SK-N-SH (cell line): Measurements from ENCODE around the gene SPATA12. TPM values are rescaled to one million over a fixed set of nuclear protein-coding genes. Genes with fewer than 3 reads are reported as not detected.

Experiments
- CTCF ChIA-PET: fragments of 300-600, 350-600 bp; formaldehyde crosslinking; extraction: SDS; loops from one replicate; lab custom pipeline; 2021; lab: Yijun Ruan, JAX
- POLR2A ChIA-PET: fragments of 350-600 bp; sonication (Branson Sonifier 250); formaldehyde crosslinking; extraction: SDS; loops from one replicate; lab custom pipeline; 2020; ENCODE audit warnings: antibody characterized with exemption, inconsistent platforms; lab: Yijun Ruan, JAX
- DNase-seq: peaks from one replicate; pipeline ENCODE4 v3.0.0; 2012
- H2AFZ ChIP-seq: fragments of 200-600 bp; sonication (generic); 2 replicates; pipeline ENCODE4 v1.8.1; 2016; ENCODE audit warnings: antibody characterized with exemption, mild to moderate bottlenecking, low read depth
- H3F3A ChIP-seq: fragments of 200-600 bp; sonication (generic); replicated peaks from 2 replicates; pipeline ENCODE3; 2016; ENCODE audit warnings: antibody characterized with exemption, mild to moderate bottlenecking; ENCODE audit not compliant: insufficient read depth
- H3K27ac ChIP-seq, 2 experiments: fragments of 200-500 bp in 1 of 2; fragments of 200-600 bp in 1 of 2; sonication (Bioruptor generic) in 1 of 2; sonication (generic), shearing (Covaris generic) in 1 of 2; 2 replicates each; pipeline versions ENCODE4 v1.5.1 to v1.6.1; 2014 to 2016; ENCODE audit warnings: low read depth in 2 of 2, inconsistent platforms in 1 of 2, low read length in 1 of 2, mild to moderate bottlenecking in 1 of 2, mixed read lengths in 1 of 2
- H3K27me3 ChIP-seq: fragments of 200-600 bp; sonication (generic), shearing (Covaris generic); 2 replicates; pipeline ENCODE4 v1.6.1; 2016; ENCODE audit warnings: mixed run types; ENCODE audit not compliant: insufficient read depth
- H3K36me3 ChIP-seq, 2 experiments: fragments of 200-500 bp in 1 of 2; fragments of 200-600 bp in 1 of 2; sonication (Bioruptor generic) in 1 of 2; sonication (generic) in 1 of 2; replicated peaks in 1 of 2; 2 replicates each; pipeline versions ENCODE3 to v1.5.1; 2014 to 2016; ENCODE audit warnings: low read length in 1 of 2, mild to moderate bottlenecking in 1 of 2; ENCODE audit not compliant: insufficient read depth in 2 of 2, control insufficient read depth in 1 of 2
- H3K4me1 ChIP-seq, 2 experiments: fragments of 200-500 bp in 1 of 2; fragments of 200-600 bp in 1 of 2; sonication (Bioruptor generic) in 1 of 2; sonication (generic), shearing (Covaris generic) in 1 of 2; 2 replicates each; pipeline versions ENCODE4 v1.5.1 to v1.6.1; 2014 to 2016; ENCODE audit warnings: low read depth in 1 of 2, low read length in 1 of 2, mixed run types in 1 of 2; ENCODE audit not compliant: insufficient read depth in 2 of 2, control insufficient read depth in 1 of 2
- H3K4me2 ChIP-seq: fragments of 200-600 bp; sonication (generic), shearing (Covaris generic); 2 replicates; pipeline ENCODE4 v1.6.1; 2017; ENCODE audit warnings: mixed run types
- H3K4me3 ChIP-seq, 2 experiments: fragments of 200-500 bp in 1 of 2; fragments of 200-600 bp in 1 of 2; sonication (Bioruptor generic) in 1 of 2; sonication (generic), shearing (Covaris generic) in 1 of 2; 2 replicates each; pipeline versions ENCODE4 v1.5.1 to v1.8.1; 2014 to 2016; ENCODE audit warnings: low read depth in 2 of 2, inconsistent platforms in 1 of 2, low read length in 1 of 2, mild to moderate bottlenecking in 1 of 2, mixed read lengths in 1 of 2, moderate library complexity in 1 of 2
- H3K79me2 ChIP-seq: fragments of 200-600 bp; sonication (generic); 2 replicates; pipeline ENCODE4 v1.8.1; 2017; ENCODE audit warnings: mild to moderate bottlenecking; ENCODE audit not compliant: insufficient read depth
- H3K9ac ChIP-seq: fragments of 200-600 bp; sonication (generic); 2 replicates; pipeline ENCODE4 v1.6.1; 2017; ENCODE audit warnings: mixed run types
- H3K9me2 ChIP-seq: fragments of 200-600 bp; sonication (generic); 2 replicates; pipeline ENCODE4 v1.6.1; 2017; ENCODE audit warnings: mixed run types
- H3K9me3 ChIP-seq: fragments of 200-600 bp; sonication (generic); 2 replicates; pipeline ENCODE4 v1.6.1; 2017; ENCODE audit warnings: mixed run types, mild to moderate bottlenecking, moderate library complexity
- H4K20me1 ChIP-seq: fragments of 200-600 bp; sonication (generic); 2 replicates; pipeline ENCODE4 v1.6.1; 2017; ENCODE audit warnings: mild to moderate bottlenecking, mixed run types; ENCODE audit not compliant: insufficient read depth
- ELF1 ChIP-seq: IDR thresholded peaks from 2 replicates; pipeline ENCODE4 v1.4.0; 2012
- EZH2phosphoT487 ChIP-seq: fragments of 200-600 bp; sonication (generic); IDR thresholded peaks from 2 replicates; pipeline ENCODE4 v1.6.1; 2017; ENCODE audit warnings: low read depth, mixed run types, mild to moderate bottlenecking, antibody characterized with exemption, moderate library complexity, borderline replicate concordance
- FOXM1 ChIP-seq: IDR thresholded peaks from 2 replicates; pipeline ENCODE4 v1.4.0; 2012; ENCODE audit warnings: low read depth, mild to moderate bottlenecking
- GATA2 ChIP-seq: sonication (generic); formaldehyde crosslinking; IDR thresholded peaks from 2 replicates; pipeline ENCODE4 v1.5.0; 2020; ENCODE audit warnings: mild to moderate bottlenecking, missing genetic modification reagents
- NFIC ChIP-seq: IDR thresholded peaks from 2 replicates; pipeline ENCODE4 v1.4.0; 2012; ENCODE audit warnings: borderline replicate concordance
- POLR2AphosphoS5 ChIP-seq: IDR thresholded peaks from 2 replicates; pipeline ENCODE4 v1.6.1; 2012; ENCODE audit warnings: low read depth, low read length
- RCOR1 ChIP-seq: fragments of 150-350 bp; IDR thresholded peaks from 2 replicates; pipeline ENCODE4 v1.6.1; 2017; ENCODE audit warnings: antibody characterized with exemption, low read length
- RXRA ChIP-seq: IDR thresholded peaks from 2 replicates; pipeline ENCODE4 v1.4.0; 2012; ENCODE audit warnings: low read depth, mild to moderate bottlenecking, borderline replicate concordance
- SMC3 ChIP-seq: IDR thresholded peaks from 2 replicates; pipeline ENCODE4 v1.6.1; 2012; ENCODE audit warnings: low read depth, low read length, improper control_type of control experiment
- TEAD4 ChIP-seq: IDR thresholded peaks from 2 replicates; pipeline ENCODE4 v1.4.0; 2012; ENCODE audit warnings: mild to moderate bottlenecking, borderline replicate concordance; ENCODE audit not compliant: insufficient read depth
- WGBS: methylation state at CpG from one replicate; pipeline ENCODE4 v1.1.6; 2017; ENCODE audit warnings: low lambda C conversion rate; 5-methylcytosine and 5-hydroxymethylcytosine counted together
- polyA plus RNA-seq, 3 experiments: library from polyadenylated mRNA; depleted of rRNA; stranded (reverse); fragments of >200 nt; gene quantifications; 2 replicates each; pipeline ENCODE4 v1.2.3, GENCODE V29; 2012
- TF ChIP-seq, protein P1 (sequence below): IDR thresholded peaks from 2 replicates; pipeline ENCODE4 v1.4.0; 2012; ENCODE audit warnings: low read depth, borderline replicate concordance
- TF ChIP-seq, protein P2 (sequence below): IDR thresholded peaks from 2 replicates; pipeline ENCODE4 v1.4.0; 2012; ENCODE audit warnings: low read depth, borderline replicate concordance
- TF ChIP-seq, protein P3 (sequence below): IDR thresholded peaks from 2 replicates; pipeline ENCODE4; 2012
- TF ChIP-seq, protein P4 (sequence below): IDR thresholded peaks from 2 replicates; pipeline ENCODE4 v1.4.0; 2012; ENCODE audit warnings: low read depth

The SPATA12 gene
- polyA plus RNA-seq, 1 of the 3 experiments (the other 2 are of a cell fraction) = 0.33 TPM

DNA sequence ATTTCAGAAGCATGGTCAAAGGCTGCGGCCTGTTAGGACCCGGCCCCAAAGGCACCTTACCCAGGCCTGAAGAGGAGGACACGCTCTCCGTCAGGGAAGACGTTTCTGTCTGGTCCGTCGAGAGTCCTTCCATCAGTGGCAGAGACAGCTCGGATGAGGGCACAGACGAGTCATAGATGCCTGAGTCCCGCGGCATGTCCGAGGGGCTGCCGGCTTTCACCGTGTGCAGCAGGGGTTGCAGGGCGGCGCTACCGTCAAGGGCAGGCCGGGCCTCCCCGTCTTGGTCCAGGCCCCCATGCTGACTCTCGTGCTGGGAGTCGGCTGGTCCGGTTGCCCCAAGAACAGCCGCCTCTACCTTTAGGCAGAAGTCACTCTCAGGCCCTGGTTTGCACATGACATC is 37.1 kb downstream of the SPATA12 start:
- Histone ChIP-seq H3K9me2 (no peaks in the 10 kb centered on the region), H3K4me3 (no peak overlapping the region), H2AFZ (no peak overlapping the region), H3K27ac (no peak overlapping the region), H3K4me1 (peaks cover 0 to 2% of the 10 kb centered on the region in 2 experiments; a peak in 2 of 4 replicates), H3K9ac (no peak overlapping the region), H3K79me2 (no peaks in the 10 kb centered on the region), H4K20me1 (no peaks in the 10 kb centered on the region), H3K27me3 (no peaks in the 10 kb centered on the region), H3K4me2 (no peak overlapping the region), H3F3A (no peaks in the 10 kb centered on the region), H3K36me3 (peaks cover 0 to 34% of the 10 kb centered on the region in 2 experiments), H3K9me3 (no peaks in the 10 kb centered on the region)
- CTCF ChIA-PET = interaction anchor here (1.3 to 6.1 kb wide), 3 partner anchors 13 to 124 kb away, joined by 3 to 38 read pairs (median 4); no protein-coding TSS in a partner anchor
- no peak for DNase-seq
- POLR2A ChIA-PET = no interaction called here
- TF ChIP-seq, protein P1, sequence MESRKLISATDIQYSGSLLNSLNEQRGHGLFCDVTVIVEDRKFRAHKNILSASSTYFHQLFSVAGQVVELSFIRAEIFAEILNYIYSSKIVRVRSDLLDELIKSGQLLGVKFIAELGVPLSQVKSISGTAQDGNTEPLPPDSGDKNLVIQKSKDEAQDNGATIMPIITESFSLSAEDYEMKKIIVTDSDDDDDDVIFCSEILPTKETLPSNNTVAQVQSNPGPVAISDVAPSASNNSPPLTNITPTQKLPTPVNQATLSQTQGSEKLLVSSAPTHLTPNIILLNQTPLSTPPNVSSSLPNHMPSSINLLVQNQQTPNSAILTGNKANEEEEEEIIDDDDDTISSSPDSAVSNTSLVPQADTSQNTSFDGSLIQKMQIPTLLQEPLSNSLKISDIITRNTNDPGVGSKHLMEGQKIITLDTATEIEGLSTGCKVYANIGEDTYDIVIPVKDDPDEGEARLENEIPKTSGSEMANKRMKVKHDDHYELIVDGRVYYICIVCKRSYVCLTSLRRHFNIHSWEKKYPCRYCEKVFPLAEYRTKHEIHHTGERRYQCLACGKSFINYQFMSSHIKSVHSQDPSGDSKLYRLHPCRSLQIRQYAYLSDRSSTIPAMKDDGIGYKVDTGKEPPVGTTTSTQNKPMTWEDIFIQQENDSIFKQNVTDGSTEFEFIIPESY = no peak
- TF ChIP-seq EZH2phosphoT487 (no peak), TEAD4 (no peak), GATA2 (CRISPR knock-in tag) (no peak), FOXM1 (no peak), NFIC (no peak), RCOR1 (no peak), RXRA (no peak), SMC3 (no peak), POLR2AphosphoS5 (no peak), ELF1 (no peak)
- TF ChIP-seq, protein P2, sequence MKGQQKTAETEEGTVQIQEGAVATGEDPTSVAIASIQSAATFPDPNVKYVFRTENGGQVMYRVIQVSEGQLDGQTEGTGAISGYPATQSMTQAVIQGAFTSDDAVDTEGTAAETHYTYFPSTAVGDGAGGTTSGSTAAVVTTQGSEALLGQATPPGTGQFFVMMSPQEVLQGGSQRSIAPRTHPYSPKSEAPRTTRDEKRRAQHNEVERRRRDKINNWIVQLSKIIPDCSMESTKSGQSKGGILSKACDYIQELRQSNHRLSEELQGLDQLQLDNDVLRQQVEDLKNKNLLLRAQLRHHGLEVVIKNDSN = no peak
- TF ChIP-seq, protein P3, sequence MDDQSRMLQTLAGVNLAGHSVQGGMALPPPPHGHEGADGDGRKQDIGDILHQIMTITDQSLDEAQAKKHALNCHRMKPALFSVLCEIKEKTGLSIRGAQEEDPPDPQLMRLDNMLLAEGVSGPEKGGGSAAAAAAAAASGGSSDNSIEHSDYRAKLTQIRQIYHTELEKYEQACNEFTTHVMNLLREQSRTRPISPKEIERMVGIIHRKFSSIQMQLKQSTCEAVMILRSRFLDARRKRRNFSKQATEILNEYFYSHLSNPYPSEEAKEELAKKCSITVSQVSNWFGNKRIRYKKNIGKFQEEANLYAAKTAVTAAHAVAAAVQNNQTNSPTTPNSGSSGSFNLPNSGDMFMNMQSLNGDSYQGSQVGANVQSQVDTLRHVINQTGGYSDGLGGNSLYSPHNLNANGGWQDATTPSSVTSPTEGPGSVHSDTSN = no peak
- TF ChIP-seq, protein P4, sequence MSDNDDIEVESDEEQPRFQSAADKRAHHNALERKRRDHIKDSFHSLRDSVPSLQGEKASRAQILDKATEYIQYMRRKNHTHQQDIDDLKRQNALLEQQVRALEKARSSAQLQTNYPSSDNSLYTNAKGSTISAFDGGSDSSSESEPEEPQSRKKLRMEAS = no peak
- WGBS = 98% methylated on average over 13 of the region's 23 CpGs
